Astrocyte of the cerebellum (primary cell): Measurements from ENCODE around the gene SNX8.

Experiments used
- DNase-seq: peaks from one replicate; pipeline ENCODE4 v3.0.0-alpha.2; 2011; ENCODE audit warnings: low read depth
- H3K4me3 ChIP-seq: 2 replicates; pipeline ENCODE4 v1.5.1; 2011; ENCODE audit warnings: mild to moderate bottlenecking, low read depth, low read length, moderate library complexity
- in situ Hi-C: cut with HindIII; loops from 2 replicates; pipeline ENCODE4 v1.10.0; 2017; ENCODE audit warnings: low sequenced_read_pairs
- TF ChIP-seq, protein P1 (sequence below): IDR thresholded peaks from 2 replicates; pipeline ENCODE4 v1.5.1; 2012; ENCODE audit warnings: low read length, low read depth, moderate library complexity, mild to moderate bottlenecking; ENCODE audit errors: missing control alignments

SNX8 gene

DNA sequence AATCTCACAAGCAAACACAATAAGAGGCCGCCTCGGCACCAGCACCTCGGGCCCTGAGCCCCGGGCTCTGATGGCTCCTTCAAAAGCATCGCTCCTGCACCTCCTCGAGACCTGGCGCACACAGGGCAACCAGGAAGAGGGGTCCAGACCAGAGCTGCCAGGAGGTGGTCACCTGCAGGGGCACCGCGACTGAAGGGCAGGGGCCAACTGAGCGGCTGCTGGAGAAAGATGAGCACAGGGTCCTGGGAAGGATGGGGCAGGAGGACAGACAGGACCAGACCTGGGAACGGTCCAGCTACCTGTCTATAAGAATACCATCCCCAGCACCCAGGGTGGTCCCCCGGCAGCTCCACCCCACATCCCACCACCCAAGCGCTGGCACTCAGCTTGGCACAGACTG is 102.3 kb downstream of the SNX8 start:
- TF ChIP-seq, protein P1, sequence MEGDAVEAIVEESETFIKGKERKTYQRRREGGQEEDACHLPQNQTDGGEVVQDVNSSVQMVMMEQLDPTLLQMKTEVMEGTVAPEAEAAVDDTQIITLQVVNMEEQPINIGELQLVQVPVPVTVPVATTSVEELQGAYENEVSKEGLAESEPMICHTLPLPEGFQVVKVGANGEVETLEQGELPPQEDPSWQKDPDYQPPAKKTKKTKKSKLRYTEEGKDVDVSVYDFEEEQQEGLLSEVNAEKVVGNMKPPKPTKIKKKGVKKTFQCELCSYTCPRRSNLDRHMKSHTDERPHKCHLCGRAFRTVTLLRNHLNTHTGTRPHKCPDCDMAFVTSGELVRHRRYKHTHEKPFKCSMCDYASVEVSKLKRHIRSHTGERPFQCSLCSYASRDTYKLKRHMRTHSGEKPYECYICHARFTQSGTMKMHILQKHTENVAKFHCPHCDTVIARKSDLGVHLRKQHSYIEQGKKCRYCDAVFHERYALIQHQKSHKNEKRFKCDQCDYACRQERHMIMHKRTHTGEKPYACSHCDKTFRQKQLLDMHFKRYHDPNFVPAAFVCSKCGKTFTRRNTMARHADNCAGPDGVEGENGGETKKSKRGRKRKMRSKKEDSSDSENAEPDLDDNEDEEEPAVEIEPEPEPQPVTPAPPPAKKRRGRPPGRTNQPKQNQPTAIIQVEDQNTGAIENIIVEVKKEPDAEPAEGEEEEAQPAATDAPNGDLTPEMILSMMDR = no peak
- DNase-seq = no peak
- in situ Hi-C loops = no loop called here

DNA sequence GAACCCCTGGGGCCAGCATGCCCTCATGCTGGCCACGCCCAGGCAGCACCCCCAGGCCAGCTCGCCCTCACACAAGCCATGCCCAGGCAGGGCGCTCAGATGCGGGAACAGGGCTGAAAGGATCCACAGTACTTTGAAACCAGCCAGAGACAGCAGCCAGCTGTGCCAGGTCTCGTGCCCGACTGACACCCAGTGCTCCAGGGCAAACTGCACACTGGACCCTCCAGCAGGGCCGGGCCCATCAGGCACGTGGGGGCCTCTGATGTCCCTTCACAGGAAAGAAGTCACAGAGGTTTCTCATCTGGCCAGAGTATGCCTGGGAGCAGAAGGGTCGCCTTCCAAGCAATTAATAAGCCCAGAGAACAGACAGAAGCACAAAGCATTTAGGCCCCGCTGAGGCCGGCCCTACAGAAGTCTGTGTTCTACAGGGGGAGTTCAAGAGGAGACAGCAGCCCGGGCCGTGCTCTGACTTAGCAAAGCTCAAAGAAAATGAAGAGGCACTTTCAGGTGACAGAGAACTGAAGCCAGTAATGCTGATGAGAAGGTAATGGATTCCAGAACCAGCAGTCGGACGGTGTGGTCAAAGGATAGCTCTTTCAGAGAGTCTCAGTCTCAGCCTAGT is 102.9 kb downstream of the SNX8 start:
- in situ Hi-C loops = no loop called here
- TF ChIP-seq, protein P1 = no peak
- DNase-seq = no peak
- no peak overlapping the region for H3K4me3 ChIP-seq

More for the DNA sequence above, 102.3 kb downstream of the SNX8 start:
- H3K4me3 ChIP-seq = no peak overlapping the region

DNA sequence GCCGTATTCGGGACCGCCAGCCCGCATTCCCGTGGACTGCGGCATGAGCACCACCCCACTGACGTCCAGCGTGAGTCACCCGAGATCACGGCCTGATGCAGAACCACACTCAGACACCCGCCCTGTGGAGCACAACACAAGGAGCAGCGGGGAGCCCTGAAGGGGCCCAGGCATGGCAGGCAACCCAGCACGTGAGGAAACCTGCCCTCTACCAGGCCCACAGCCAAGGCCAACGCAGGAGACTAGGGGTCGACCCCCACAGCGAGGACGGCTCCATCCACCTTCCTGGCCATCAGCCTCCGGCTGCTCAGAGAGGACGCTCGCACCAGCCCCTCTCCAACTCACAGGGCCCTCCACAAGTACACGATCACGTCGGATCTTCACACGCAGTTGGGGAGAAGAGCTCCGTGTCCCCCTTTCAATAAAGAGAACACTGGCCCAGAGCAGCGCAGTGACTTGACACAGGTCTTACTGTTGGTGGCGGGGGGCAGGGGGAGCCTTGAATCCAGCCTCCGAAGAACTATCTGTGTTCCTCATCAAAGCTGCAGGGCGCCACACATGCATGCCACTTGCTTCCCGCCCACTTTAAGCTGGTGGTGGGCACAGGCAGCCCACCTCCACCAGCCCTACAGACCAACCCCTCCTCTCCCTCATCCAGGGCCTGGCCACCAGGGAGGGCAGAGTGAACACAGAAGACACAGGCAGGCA is 103.5 kb downstream of the SNX8 start:
- TF ChIP-seq, protein P1 = no peak
- H3K4me3 ChIP-seq = no peak overlapping the region
- in situ Hi-C loops = no loop called here
- no peak for DNase-seq

DNA sequence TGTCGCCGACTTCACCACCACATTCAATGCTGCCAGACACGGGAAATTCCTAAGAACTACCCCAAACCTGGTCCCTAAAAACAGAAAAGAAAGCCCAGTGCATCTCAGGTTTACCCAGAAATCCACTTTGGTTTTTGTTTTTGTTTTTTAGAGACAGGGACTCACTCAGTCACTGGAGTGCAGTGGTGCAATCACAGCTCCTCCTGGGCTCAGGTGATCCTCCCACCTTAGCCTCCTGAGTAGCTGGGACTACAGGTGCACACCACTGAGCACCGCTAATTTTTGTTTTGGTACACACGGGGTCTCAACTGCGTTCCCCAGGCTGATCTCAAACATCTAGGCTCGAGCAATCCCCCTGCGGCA is 104.3 kb downstream of the SNX8 start:
- in situ Hi-C loops = loop anchor here (10.0 kb wide), 1 partner anchor 55 kb away; no protein-coding TSS in a partner anchor

DNA sequence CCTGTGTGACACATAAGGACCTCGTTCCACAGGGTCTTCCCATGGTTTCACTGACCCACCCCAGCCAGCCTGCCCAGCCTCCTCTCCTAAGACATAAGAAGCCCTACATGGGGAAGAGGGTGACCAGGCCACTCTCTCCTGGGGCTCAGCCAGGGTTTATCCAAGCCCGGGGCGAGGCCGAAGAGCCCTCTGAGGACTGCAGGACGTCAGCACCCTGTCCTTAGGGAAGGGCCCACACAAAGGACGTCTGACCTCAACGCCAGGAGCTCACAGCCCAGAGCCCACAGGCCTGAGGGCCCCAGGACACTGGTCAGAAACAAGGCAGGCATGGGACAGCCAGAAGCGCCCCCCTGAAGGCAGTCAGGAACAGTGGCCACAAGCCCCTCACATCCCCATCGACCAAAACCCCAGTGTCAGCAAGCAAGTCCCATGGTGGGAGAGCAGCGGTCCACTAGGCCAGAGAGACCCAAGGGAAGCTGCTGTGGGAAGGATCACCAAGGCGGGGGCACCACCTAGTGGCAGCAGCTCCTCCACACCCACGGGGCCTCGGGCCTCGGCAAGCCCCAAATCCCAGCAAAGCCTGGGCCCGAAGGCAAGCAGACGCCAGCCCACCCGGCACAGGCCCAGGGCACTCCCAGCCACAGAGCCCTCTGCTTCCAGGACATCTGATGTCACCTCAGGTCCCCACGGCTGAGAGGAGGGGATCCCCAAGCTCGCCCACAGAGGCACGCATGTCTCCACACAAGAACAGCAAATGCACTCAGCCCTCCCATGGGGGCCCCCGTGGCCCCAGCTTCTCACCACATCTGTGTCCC is 104.9 kb downstream of the SNX8 start:
- TF ChIP-seq, protein P1 = peak; percentile 83
- peak; percentile 57 for DNase-seq
- H3K4me3 ChIP-seq = no peak overlapping the region
- in situ Hi-C loops = loop anchor here (10.0 kb wide), 1 partner anchor 55 kb away; no protein-coding TSS in a partner anchor

More for the DNA sequence above, 104.3 kb downstream of the SNX8 start:
- DNase-seq = no peak
- no peak overlapping the region for H3K4me3 ChIP-seq
- TF ChIP-seq, protein P1 = no peak

DNA sequence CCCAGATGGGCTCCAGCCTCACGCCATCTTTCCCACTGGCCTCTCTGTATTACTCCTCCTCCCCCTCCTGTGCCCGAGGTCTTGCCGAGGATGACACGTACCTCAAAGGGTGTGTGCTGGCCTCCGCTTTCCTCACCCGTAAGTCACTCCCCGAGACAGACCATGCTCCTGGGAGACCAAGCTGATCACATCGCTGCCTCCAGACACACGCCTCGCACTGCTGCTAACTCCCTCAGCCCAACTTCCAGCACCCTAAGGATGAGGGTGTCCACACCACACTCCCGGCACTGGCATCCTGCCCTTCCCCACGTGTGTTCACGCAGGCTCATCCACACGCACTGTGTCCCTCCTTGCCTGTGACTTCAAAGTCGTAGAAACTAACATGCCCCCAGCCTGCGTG is 105.5 kb downstream of the SNX8 start:
- DNase-seq = no peak
- no peak overlapping the region for H3K4me3 ChIP-seq
- TF ChIP-seq, protein P1 = no peak
- in situ Hi-C loops = loop anchor here (10.0 kb wide), 1 partner anchor 54 kb away; no protein-coding TSS in a partner anchor
